ENCODE measurements around the gene UTF1. TPM values are rescaled to one million over a fixed set of nuclear protein-coding genes. Genes with fewer than 3 reads are reported as not detected.

UTF1 gene
- polyA plus RNA-seq, 3 donors: 0.17 TPM; not detected in 2

Other genes starting within 250 kb of the UTF1 start
- gene ADGRA1, start 142.3 kb upstream of the UTF1 start, polyA plus RNA-seq (ENCODE audit: insufficient read length in 3 of 3): 1 to 10 TPM in 2 of 3 donors, under 1 TPM in 1; 0.95 to 1.6 (median 1.4) TPM
- gene KNDC1, start 70.0 kb upstream of the UTF1 start, polyA plus RNA-seq (ENCODE audit: insufficient read length in 3 of 3): 1 to 10 TPM; 4.9 to 9.1 (median 7.8) TPM
- gene VENTX, start 7.6 kb downstream of the UTF1 start, polyA plus RNA-seq (ENCODE audit: insufficient read length in 3 of 3): under 1 TPM; 0.22 to 0.42 (median 0.33) TPM
- gene ADAM8, start 46.7 kb downstream of the UTF1 start, polyA plus RNA-seq (ENCODE audit: insufficient read length in 3 of 3): 1 to 10 TPM; 2.3 to 3.3 (median 3.0) TPM
- 10 to 100 TPM; 59.2 to 79.8 (median 61.1) TPM for gene TUBGCP2, start 78.7 kb downstream of the UTF1 start, polyA plus RNA-seq (ENCODE audit: insufficient read length in 3 of 3)
- 10 to 100 TPM; 35.9 to 46.1 (median 37.4) TPM for gene ZNF511, start 78.7 kb downstream of the UTF1 start, polyA plus RNA-seq (ENCODE audit: insufficient read length in 3 of 3)
- under 1 TPM in 2 of 3 donors, not detected in 1; 0.54 to 0.70 TPM for gene CALY, start 106.7 kb downstream of the UTF1 start, polyA plus RNA-seq (ENCODE audit: insufficient read length in 3 of 3)
- 1 to 10 TPM; 3.3 to 9.0 (median 4.9) TPM for gene PRAP1, start 117.2 kb downstream of the UTF1 start, polyA plus RNA-seq (ENCODE audit: insufficient read length in 3 of 3)
- 10 to 100 TPM; 14.3 to 22.4 (median 20.8) TPM for gene FUOM, start 127.8 kb downstream of the UTF1 start, polyA plus RNA-seq (ENCODE audit: insufficient read length in 3 of 3)
- 100 to 1,000 TPM; 135 to 149 (median 139) TPM for gene ECHS1, start 143.1 kb downstream of the UTF1 start, polyA plus RNA-seq (ENCODE audit: insufficient read length in 3 of 3)
- 1 to 10 TPM; 4.9 to 9.2 (median 6.8) TPM for gene PAOX, start 149.0 kb downstream of the UTF1 start, polyA plus RNA-seq (ENCODE audit: insufficient read length in 3 of 3)
- gene MTG1, start 163.9 kb downstream of the UTF1 start, polyA plus RNA-seq (ENCODE audit: insufficient read length in 3 of 3): 10 to 100 TPM; 59.4 to 88.6 (median 67.3) TPM
- gene SPRN, start 194.4 kb downstream of the UTF1 start, polyA plus RNA-seq (ENCODE audit: insufficient read length in 3 of 3): 1 to 10 TPM; 3.1 to 5.6 (median 4.7) TPM
- 1 to 10 TPM; 2.1 to 3.9 (median 2.2) TPM for gene SCART1, start 223.7 kb downstream of the UTF1 start, polyA plus RNA-seq (ENCODE audit: insufficient read length in 3 of 3)

Measured in renal cortex interstitium (tissue), 3 donors.